Progenitor cell of endocrine pancreas (in vitro differentiated cells): ENCODE data around the gene ZNF438. TPM values are rescaled to one million over a fixed set of nuclear protein-coding genes. Genes with fewer than 3 reads are reported as not detected.
"Not testable (repeated sequence)": the region's sequence is repeated elsewhere in the genome, so short reads cannot be mapped to it uniquely, and the experiment has no call there.

ENCODE experiments used
- DNase-seq: peaks from one replicate; pipeline ENCODE4 v3.0.0; 2021; ENCODE audit warnings: low spot score; ENCODE audit not compliant: unreplicated experiment
- H3K27ac Mint-ChIP-seq: 2 replicates; pipeline ENCODE4 v1.8.0; 2021; ENCODE audit warnings: mild to moderate bottlenecking, moderate library complexity, mixed read lengths
- H3K27me3 Mint-ChIP-seq: 2 replicates; pipeline ENCODE4 v1.8.0; 2021; ENCODE audit warnings: mixed read lengths
- H3K36me3 Mint-ChIP-seq: 2 replicates; pipeline ENCODE4 v1.8.0; 2022; ENCODE audit warnings: mixed read lengths; ENCODE audit not compliant: insufficient read depth
- H3K4me1 Mint-ChIP-seq: 2 replicates; pipeline ENCODE4 v1.8.0; 2021; ENCODE audit warnings: low read depth, mixed read lengths
- H3K4me3 Mint-ChIP-seq: 2 replicates; pipeline ENCODE4 v1.8.0; 2021; ENCODE audit warnings: low read depth, mild to moderate bottlenecking, moderate library complexity, mixed read lengths
- H3K9me3 Mint-ChIP-seq: 2 replicates; pipeline ENCODE4 v1.8.0; 2021; ENCODE audit warnings: low read depth, mixed read lengths
- total RNA-seq: library from RNA; stranded (reverse); gene quantifications from 2 replicates; pipeline ENCODE4 v1.2.1, GENCODE V29; 2021
- TF ChIP-seq, protein P1 (sequence below): fragments of 200-600 bp; sonication (generic); IDR thresholded peaks from one replicate; pipeline ENCODE4 v1.5.0; 2021; ENCODE audit warnings: antibody characterized with exemption, mild to moderate bottlenecking; ENCODE audit not compliant: unreplicated experiment

ZNF438 gene
- total RNA-seq, 1 donor from 2014 or later: 6.6 TPM

DNA sequence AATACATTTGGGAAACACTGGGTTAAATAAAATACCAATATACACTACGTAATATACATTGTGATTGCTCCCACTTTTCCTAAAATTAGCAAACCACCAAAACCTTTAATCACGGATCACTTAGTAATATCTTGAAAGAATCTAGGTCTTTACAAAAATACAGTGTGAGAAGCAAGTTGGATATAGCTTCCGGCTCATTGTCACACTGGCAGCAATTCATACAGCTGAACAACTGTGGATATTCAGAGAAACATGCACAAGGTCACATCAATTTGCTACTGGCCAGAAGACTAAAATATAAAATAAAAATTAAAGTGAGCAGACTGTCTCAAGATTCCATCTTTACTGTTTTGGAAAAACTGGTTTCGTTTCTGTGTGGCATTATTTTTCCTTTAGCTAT is 69.1 kb downstream of the ZNF438 start:
- no peak for DNase-seq
- Mint-ChIP-seq H3K9me3 (no peaks in the 10 kb centered on the region), H3K36me3 (peaks cover 3% of the 10 kb centered on the region), H3K4me1 (peaks cover 10% of the 10 kb centered on the region), H3K27ac (no peak overlapping the region), H3K27me3 (no peaks in the 10 kb centered on the region), H3K4me3 (no peak overlapping the region)
- TF ChIP-seq, protein P1, sequence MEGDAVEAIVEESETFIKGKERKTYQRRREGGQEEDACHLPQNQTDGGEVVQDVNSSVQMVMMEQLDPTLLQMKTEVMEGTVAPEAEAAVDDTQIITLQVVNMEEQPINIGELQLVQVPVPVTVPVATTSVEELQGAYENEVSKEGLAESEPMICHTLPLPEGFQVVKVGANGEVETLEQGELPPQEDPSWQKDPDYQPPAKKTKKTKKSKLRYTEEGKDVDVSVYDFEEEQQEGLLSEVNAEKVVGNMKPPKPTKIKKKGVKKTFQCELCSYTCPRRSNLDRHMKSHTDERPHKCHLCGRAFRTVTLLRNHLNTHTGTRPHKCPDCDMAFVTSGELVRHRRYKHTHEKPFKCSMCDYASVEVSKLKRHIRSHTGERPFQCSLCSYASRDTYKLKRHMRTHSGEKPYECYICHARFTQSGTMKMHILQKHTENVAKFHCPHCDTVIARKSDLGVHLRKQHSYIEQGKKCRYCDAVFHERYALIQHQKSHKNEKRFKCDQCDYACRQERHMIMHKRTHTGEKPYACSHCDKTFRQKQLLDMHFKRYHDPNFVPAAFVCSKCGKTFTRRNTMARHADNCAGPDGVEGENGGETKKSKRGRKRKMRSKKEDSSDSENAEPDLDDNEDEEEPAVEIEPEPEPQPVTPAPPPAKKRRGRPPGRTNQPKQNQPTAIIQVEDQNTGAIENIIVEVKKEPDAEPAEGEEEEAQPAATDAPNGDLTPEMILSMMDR: no peak

DNA sequence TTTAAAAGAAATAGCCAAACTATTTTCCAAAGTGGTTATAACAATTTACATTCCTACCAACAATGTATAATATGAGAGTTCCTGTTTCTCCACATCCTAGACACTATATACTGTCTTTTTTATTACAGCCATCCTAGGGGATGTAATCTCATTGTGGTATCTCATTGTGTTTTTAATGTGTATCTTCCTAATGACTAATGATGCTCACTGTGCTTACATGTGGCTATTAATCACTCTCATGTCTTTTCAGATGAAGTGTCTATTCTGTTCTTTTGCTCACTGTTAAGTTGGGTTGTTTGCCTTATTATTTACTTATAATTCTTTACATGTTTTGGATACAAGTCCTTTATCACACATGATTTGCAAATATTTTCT is 71.8 kb downstream of the ZNF438 start:
- DNase-seq: no peak
- Mint-ChIP-seq H3K27ac (no peak overlapping the region), H3K27me3 (no peaks in the 10 kb centered on the region), H3K4me3 (no peak overlapping the region), H3K4me1 (peaks cover 5% of the 10 kb centered on the region), H3K9me3 (peaks cover 8% of the 10 kb centered on the region), H3K36me3 (peaks cover 4% of the 10 kb centered on the region)
- TF ChIP-seq, protein P1: no peak

DNA sequence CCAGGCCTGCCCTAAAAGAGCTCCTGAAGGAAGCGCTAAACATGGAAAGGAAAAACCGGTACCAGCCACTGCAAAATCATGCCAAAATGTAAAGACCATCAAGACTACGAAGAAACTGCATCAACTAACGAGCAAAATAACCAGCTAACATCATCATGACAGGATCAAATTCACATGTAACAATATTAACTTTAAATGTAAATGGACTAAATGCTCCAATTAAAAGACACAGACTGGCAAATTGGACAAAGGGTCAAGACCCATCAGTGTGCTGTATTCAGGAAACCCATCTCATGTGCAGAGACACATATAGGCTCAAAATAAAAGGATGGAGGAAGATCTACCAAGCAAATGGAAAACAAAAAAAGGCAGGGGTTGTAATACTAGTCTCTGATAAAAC is 82.4 kb downstream of the ZNF438 start:
- not testable (repeated sequence) for H3K4me3 Mint-ChIP-seq, H3K4me1 Mint-ChIP-seq, H3K27ac Mint-ChIP-seq, DNase-seq, H3K36me3 Mint-ChIP-seq, H3K27me3 Mint-ChIP-seq, H3K9me3 Mint-ChIP-seq

DNA sequence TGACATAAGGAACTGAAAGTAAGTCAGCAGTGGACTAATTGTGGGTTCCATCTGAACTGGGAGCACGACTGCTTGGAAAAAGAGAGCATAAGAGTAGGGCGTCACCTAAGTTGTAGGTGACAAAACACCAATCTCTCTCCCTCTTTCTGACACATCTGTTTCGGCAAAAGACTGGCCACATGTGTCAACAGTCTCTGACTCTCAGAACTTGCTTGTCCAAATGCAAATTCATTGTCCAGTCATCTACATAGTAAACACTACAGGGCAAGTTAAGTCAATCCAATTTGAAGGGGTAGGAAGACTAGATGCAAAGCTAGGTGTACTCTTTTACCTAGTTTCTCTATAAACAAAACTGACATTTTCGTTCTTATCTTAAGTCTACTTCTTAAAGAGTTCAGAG is 87.7 kb downstream of the ZNF438 start:
- Mint-ChIP-seq H3K4me1 (peaks cover 9% of the 10 kb centered on the region), H3K27me3 (no peaks in the 10 kb centered on the region), H3K36me3 (peaks cover 8% of the 10 kb centered on the region), H3K27ac (no peak overlapping the region), H3K9me3 (peaks cover 6% of the 10 kb centered on the region), H3K4me3 (no peak overlapping the region)
- DNase-seq: no peak
- TF ChIP-seq, protein P1: no peak

DNA sequence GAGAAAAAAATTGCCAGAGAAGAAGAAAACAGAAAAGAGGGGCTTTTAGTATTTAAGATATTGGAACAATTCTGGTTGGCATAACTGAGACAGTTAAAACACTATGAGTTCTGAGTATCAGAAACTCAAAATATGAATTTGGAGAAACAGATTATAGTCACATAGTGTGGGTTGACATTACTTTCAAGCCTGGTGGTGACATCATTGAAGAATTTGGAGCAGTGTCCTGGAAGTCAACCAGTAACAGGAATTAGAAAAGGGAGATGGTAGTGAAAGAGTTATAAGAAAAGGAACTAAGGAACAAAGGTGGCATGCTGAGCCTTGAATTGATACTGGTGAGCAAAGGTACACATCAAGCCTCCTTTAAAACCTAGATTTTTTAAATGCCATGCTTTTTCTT is 88.2 kb downstream of the ZNF438 start:
- Mint-ChIP-seq H3K4me1 (peaks cover 9% of the 10 kb centered on the region), H3K27ac (no peak overlapping the region), H3K9me3 (peaks cover 6% of the 10 kb centered on the region), H3K36me3 (peaks cover 8% of the 10 kb centered on the region), H3K4me3 (no peak overlapping the region), H3K27me3 (no peaks in the 10 kb centered on the region)
- TF ChIP-seq, protein P1: no peak
- no peak for DNase-seq

DNA sequence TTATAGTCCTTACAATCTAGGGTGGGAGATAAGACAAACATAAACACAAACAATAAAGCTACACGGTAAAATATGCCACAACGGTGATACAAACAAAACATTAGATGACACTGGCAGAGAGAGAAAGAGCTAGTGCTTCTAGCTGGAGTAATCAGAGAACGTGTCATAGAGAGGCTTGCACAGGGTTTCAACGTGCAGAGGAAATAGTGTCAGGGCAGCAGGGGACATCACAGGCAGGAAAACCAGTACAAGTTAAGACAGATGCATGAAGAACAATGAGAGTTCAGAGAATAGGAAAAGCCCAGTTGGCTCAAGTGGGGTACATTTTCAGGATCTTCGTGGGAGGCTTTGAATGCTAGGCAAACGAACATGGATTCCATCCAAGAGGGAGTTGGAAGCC is 91.4 kb downstream of the ZNF438 start:
- H3K4me3 Mint-ChIP-seq: no peak overlapping the region
- peaks cover 6% of the 10 kb centered on the region for H3K36me3 Mint-ChIP-seq
- no peak overlapping the region for H3K27ac Mint-ChIP-seq
- H3K27me3 Mint-ChIP-seq: no peaks in the 10 kb centered on the region
- H3K4me1 Mint-ChIP-seq: peaks cover 9% of the 10 kb centered on the region
- H3K9me3 Mint-ChIP-seq: no peaks in the 10 kb centered on the region
- TF ChIP-seq, protein P1: no peak
- no peak for DNase-seq
